Caco-2 (cell line): Measurements from ENCODE around the gene LENG8. TPM values are rescaled to one million over a fixed set of nuclear protein-coding genes. Genes with fewer than 3 reads are reported as not detected.

Experiments
- BruUV-seq: library from RNA; stranded (reverse); fragments of 400-500 nt; replicated peaks from 2 replicates; lab custom pipeline; 2021; lab: Mats Ljungman, UMichigan
- CTCF ChIA-PET: fragments of 300-600 bp; sonication (Branson Sonifier 250); formaldehyde crosslinking; loops from one replicate; lab custom pipeline; 2022; ENCODE audit warnings: antibody characterized with exemption; lab: Charles Lee
- POLR2A ChIA-PET: fragments of 300-600 bp; sonication (Branson Sonifier 250); formaldehyde crosslinking; loops from one replicate; lab custom pipeline; 2022; ENCODE audit warnings: antibody characterized with exemption; lab: Charles Lee
- DNase-seq, 2 experiments: peaks; one replicate each; pipeline versions ENCODE4 v3.0.0 to v3.0.0-alpha.2; 2020 to 2022
- H3K27me3 ChIP-seq: replicated peaks from 2 replicates; pipeline ENCODE4 v1.6.0; 2011; ENCODE audit warnings: low read length; ENCODE audit not compliant: control insufficient read depth, insufficient read depth
- H3K36me3 ChIP-seq: 2 replicates; pipeline ENCODE4 v1.5.1; 2011; ENCODE audit warnings: low read length; ENCODE audit not compliant: control insufficient read depth, insufficient read depth
- H3K4me1 ChIP-seq: fragments of 250-450 bp; sonication (Bioruptor Pico); 2 replicates; pipeline ENCODE4 v1.5.1; 2020; ENCODE audit warnings: mild to moderate bottlenecking
- H3K4me3 ChIP-seq: 2 replicates; pipeline ENCODE4 v1.5.1; 2011; ENCODE audit warnings: low read depth, mild to moderate bottlenecking, control low read depth, low read length
- H3K9me3 ChIP-seq: fragments of 250-450 bp; sonication (Bioruptor Pico); 2 replicates; pipeline ENCODE4 v1.5.1; 2020; ENCODE audit warnings: mild to moderate bottlenecking, moderate library complexity
- H3K27ac Mint-ChIP-seq: one replicate; pipeline ENCODE4 v1.8.0; 2022; ENCODE audit warnings: mixed read lengths; ENCODE audit not compliant: unreplicated experiment
- H3K27me3 Mint-ChIP-seq: one replicate; pipeline ENCODE4 v1.8.0; 2022; ENCODE audit warnings: mixed read lengths; ENCODE audit not compliant: insufficient read depth, unreplicated experiment
- H3K36me3 Mint-ChIP-seq: one replicate; pipeline ENCODE4 v1.8.0; 2022; ENCODE audit warnings: mild to moderate bottlenecking, mixed read lengths; ENCODE audit not compliant: insufficient read depth, unreplicated experiment
- H3K4me1 Mint-ChIP-seq: one replicate; pipeline ENCODE4 v1.8.0; 2022; ENCODE audit warnings: low read depth, mixed read lengths; ENCODE audit not compliant: unreplicated experiment
- H3K4me3 Mint-ChIP-seq: one replicate; pipeline ENCODE4 v1.8.0; 2022; ENCODE audit warnings: mild to moderate bottlenecking, moderate library complexity, mixed read lengths; ENCODE audit not compliant: unreplicated experiment
- H3K9me3 Mint-ChIP-seq: one replicate; pipeline ENCODE4 v1.8.0; 2022; ENCODE audit warnings: mixed read lengths; ENCODE audit not compliant: unreplicated experiment
- intact Hi-C: fragments of 100-400 bp; cut with micrococcal nuclease; formaldehyde crosslinking; loops from one replicate; pipeline ENCODE4 v1.10.0; 2022; ENCODE audit not compliant: unreplicated experiment
- total RNA-seq: library from RNA; stranded (reverse); gene quantifications from 2 replicates; pipeline ENCODE4 v1.2.3, GENCODE V29; 2022
- TF ChIP-seq, protein P1 (sequence below), 2 experiments: fragments of 200-600 bp in 1 of 2; IDR thresholded peaks; 1 replicate in 1 of 2; 2 replicates in 1 of 2; pipeline versions ENCODE4 v1.5.1 to v1.8.0; 2011 to 2022; ENCODE audit warnings: antibody characterized with exemption in 1 of 2, control low read depth in 1 of 2, inconsistent platforms in 1 of 2, low read depth in 1 of 2, low read length in 1 of 2, mild to moderate bottlenecking in 1 of 2, moderate library complexity in 1 of 2; ENCODE audit not compliant: insufficient read depth in 1 of 2, severe bottlenecking in 1 of 2, unreplicated experiment in 1 of 2

LENG8 gene
- total RNA-seq, 1 experiment from 2014 or later = 143 TPM

DNA sequence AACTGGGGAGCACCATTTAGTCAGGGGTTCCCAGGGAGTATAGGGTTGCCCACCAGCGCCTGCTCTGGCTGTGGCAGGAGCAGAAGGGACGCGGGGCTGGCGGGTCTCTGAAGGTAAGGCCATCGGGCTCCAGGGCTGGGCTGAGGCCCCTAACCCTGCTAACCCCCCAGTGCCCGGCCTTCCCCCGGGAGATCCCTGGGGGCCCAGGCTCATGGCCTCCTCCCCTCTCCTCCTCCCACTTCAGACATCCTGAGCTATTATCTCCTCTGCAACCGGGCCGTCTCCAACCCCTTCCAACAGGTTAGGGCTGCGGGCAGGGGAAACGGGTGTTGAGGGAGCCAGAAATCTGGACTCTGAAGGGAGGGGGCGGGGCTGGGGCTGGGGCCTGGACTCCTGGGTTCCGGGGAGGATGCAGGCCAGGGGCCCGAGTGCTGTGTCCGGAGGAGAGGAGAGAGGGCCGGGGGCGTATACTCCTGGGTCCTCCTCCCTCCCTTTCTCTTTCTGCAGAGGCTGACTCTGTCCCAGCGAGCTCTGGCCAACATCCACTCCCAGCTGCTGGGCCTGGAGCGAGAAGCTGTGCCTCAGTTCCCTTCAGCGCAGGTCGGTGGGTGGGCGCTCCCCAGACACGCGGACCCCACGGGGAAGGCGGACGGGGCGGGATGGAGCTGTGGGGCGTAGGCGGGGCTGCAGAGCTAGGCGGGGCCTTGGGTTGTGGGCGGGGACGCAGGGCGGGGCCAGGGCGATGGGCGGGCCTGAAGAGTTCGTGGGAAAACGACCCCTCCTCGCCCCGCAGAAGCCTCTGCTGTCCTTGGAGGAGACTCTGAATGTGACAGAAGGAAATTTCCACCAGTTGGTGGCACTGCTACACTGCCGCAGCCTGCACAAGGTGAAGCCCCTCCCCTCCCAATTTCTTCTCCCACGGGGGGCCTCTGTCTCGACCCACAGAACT is 18.4 kb upstream of the LENG8 start:
- Histone ChIP-seq H3K9me3 (no peaks in the 10 kb centered on the region), H3K36me3 (no peaks in the 10 kb centered on the region), H3K4me3 (peak overlapping the region; percentile 34), H3K27me3 (no peaks in the 10 kb centered on the region), H3K4me1 (no peaks in the 10 kb centered on the region; the same call in 1 of the 2 replicates)
- Mint-ChIP-seq H3K9me3 (no peaks in the 10 kb centered on the region), H3K4me3 (peak overlapping the region; percentile 60), H3K27ac (no peak overlapping the region), H3K27me3 (peaks cover 9% of the 10 kb centered on the region), H3K36me3 (peaks cover 49% of the 10 kb centered on the region), H3K4me1 (peaks cover 9% of the 10 kb centered on the region)
- ChIA-PET CTCF (interaction anchor here (0.6 to 1.4 kb wide), 3 partner anchors 10 to 43 kb away, joined by 3 to 4 read pairs (median 3); partner anchors contain the start of genes CDC42EP5 and LENG9), POLR2A (interaction anchor here (0.6 to 1.1 kb wide), 2 partner anchors 17 to 608 kb away, joined by 7 to 14 read pairs; no protein-coding TSS in a partner anchor)
- peak; percentile 71 to 77 for DNase-seq
- TF ChIP-seq, protein P1, sequence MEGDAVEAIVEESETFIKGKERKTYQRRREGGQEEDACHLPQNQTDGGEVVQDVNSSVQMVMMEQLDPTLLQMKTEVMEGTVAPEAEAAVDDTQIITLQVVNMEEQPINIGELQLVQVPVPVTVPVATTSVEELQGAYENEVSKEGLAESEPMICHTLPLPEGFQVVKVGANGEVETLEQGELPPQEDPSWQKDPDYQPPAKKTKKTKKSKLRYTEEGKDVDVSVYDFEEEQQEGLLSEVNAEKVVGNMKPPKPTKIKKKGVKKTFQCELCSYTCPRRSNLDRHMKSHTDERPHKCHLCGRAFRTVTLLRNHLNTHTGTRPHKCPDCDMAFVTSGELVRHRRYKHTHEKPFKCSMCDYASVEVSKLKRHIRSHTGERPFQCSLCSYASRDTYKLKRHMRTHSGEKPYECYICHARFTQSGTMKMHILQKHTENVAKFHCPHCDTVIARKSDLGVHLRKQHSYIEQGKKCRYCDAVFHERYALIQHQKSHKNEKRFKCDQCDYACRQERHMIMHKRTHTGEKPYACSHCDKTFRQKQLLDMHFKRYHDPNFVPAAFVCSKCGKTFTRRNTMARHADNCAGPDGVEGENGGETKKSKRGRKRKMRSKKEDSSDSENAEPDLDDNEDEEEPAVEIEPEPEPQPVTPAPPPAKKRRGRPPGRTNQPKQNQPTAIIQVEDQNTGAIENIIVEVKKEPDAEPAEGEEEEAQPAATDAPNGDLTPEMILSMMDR (IDR thresholded peaks at IDR 0.05; ENCODE audit: insufficient read depth in 1 of 2, low read depth in 1 of 2, low read length in 1 of 2, severe bottlenecking in 1 of 2, unreplicated experiment in 1 of 2) = peak; percentile 17 to 42
- no TSS peak for BruUV-seq
- intact Hi-C loops = loop anchor here (1.0 kb wide), 1 partner anchor 47 kb away; no protein-coding TSS in a partner anchor

DNA sequence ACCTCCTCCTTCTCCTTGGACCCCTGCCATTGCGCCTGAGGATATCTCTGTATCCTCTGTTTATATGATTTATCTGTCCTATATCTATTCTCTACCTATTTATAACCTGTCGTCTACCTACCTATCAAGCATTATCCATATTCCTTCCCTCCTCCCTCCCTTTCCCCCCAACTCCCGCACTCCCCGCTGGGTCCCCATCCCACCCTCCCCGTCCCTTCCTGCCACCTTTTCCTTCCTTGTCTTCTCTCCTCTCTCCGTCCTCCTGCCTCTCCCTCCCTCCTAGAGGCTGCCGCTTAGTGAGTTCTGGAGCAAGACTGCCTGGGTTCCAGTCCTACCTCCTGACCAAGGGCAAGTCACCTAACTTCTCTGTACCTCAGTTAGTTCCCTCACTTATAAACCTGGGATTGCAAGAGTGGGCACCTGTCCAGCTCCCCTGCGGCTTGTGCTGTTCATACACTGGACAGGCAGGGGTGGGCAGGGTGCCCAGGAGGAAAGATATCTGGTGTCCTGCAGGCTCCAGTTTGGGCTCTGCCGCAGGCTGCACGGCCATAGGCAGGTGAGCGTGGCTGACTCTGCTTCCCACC is 17.7 kb upstream of the LENG8 start:
- BruUV-seq = no TSS peak
- intact Hi-C loops = loop anchor here (1.0 kb wide), 1 partner anchor 46 kb away; no protein-coding TSS in a partner anchor
- Mint-ChIP-seq H3K9me3 (no peaks in the 10 kb centered on the region), H3K4me1 (peaks cover 9% of the 10 kb centered on the region), H3K27ac (no peak overlapping the region), H3K4me3 (peak overlapping the region; percentile 60), H3K36me3 (peaks cover 49% of the 10 kb centered on the region), H3K27me3 (peaks cover 9% of the 10 kb centered on the region)
- no peak for DNase-seq
- Histone ChIP-seq H3K4me1 (no peaks in the 10 kb centered on the region; the same call in 1 of the 2 replicates), H3K9me3 (no peaks in the 10 kb centered on the region), H3K36me3 (no peaks in the 10 kb centered on the region), H3K27me3 (no peaks in the 10 kb centered on the region), H3K4me3 (no peak overlapping the region)
- ChIA-PET CTCF (interaction anchor here (0.6 to 1.4 kb wide), 2 partner anchors 11 kb away, joined by 3 read pairs; no protein-coding TSS in a partner anchor), POLR2A (interaction anchor here (1.1 kb wide), 1 partner anchor 17 kb away, joined by 14 read pairs; no protein-coding TSS in a partner anchor)
- TF ChIP-seq, protein P1 (IDR thresholded peaks at IDR 0.05; ENCODE audit: insufficient read depth in 1 of 2, low read depth in 1 of 2, low read length in 1 of 2, severe bottlenecking in 1 of 2, unreplicated experiment in 1 of 2) = no peak
